A549 (cell line): ENCODE data around the gene SMIM44. TPM values are rescaled to one million over a fixed set of nuclear protein-coding genes. Genes with fewer than 3 reads are reported as not detected.

ENCODE experiments used
- ATAC-seq, 2 experiments: fragments of 200-7000 bp in 1 of 2; fragments of >200 bp in 1 of 2; cut with Nextera tagmentation in 1 of 2; cut with Tn5 transposase in 1 of 2; 3 replicates each; pipeline versions ENCODE4 v1.8.0 to v1.9.1; 2018 to 2020; ENCODE audit warnings: mild to moderate bottlenecking in 1 of 2, moderate library complexity in 1 of 2
- CTCF ChIA-PET: fragments of 300-600 bp; sonication (Branson Sonifier 250); formaldehyde crosslinking; extraction: SDS; loops from one replicate; lab custom pipeline; 2021; ENCODE audit warnings: antibody characterized with exemption, inconsistent platforms; lab: Yijun Ruan, JAX
- POLR2A ChIA-PET: fragments of 350-600 bp; formaldehyde crosslinking; extraction: SDS; loops from one replicate; lab custom pipeline; 2021; ENCODE audit warnings: antibody characterized with exemption, inconsistent platforms; lab: Yijun Ruan, JAX
- DNase-seq, 2 experiments: peaks; one replicate each; pipeline versions ENCODE4 v3.0.0 to v3.0.0-alpha.2; 2011 to 2016; ENCODE audit warnings: low read depth in 1 of 2, low spot score in 1 of 2
- FAIRE-seq: peaks from 2 replicates; lab custom pipeline; 2011; peaks lifted over from hg19 to GRCh38; lab: Jason Lieb, UNC
- H3K27ac ChIP-seq, 2 experiments: fragments of >200 bp; sonication (Bioruptor Twin); formaldehyde crosslinking; 3 replicates each; pipeline ENCODE4 v1.5.1; 2016 to 2017
- H3K4me1 ChIP-seq: fragments of >200 bp; sonication (Bioruptor Twin); formaldehyde crosslinking; 3 replicates; pipeline ENCODE4 v1.6.1; 2016
- H3K4me2 ChIP-seq: fragments of >200 bp; sonication (Bioruptor Twin); formaldehyde crosslinking; 3 replicates; pipeline ENCODE4 v1.6.1; 2016
- H3K4me3 ChIP-seq: fragments of >200 bp; sonication (Bioruptor Twin); formaldehyde crosslinking; 3 replicates; pipeline ENCODE4 v1.5.1; 2016
- H3K9me3 ChIP-seq: fragments of >200 bp; sonication (Bioruptor Twin); formaldehyde crosslinking; 3 replicates; pipeline ENCODE4 v1.6.1; 2016
- CBX2 ChIP-seq: fragments of 200-600 bp; sonication (generic); IDR thresholded peaks from 2 replicates; pipeline ENCODE4 v1.6.1; 2016; ENCODE audit warnings: low read depth, mild to moderate bottlenecking, borderline replicate concordance
- CEBPB ChIP-seq, 2 experiments: fragments of >200 bp in 1 of 2; sonication (Bioruptor Twin) in 1 of 2; formaldehyde crosslinking in 1 of 2; IDR thresholded peaks; 2 replicates each; pipeline ENCODE4 v1.6.1; 2012 to 2016
- CHD4 ChIP-seq: fragments of 200-600 bp; sonication (generic); IDR thresholded peaks from 2 replicates; pipeline ENCODE4 v1.6.1; 2016; ENCODE audit warnings: antibody characterized with exemption, mild to moderate bottlenecking, borderline replicate concordance
- CTCF ChIP-seq: fragments of >200 bp; sonication (Bioruptor Twin); formaldehyde crosslinking; IDR thresholded peaks from 3 replicates; pipeline ENCODE4 v1.5.1; 2016
- E2F6 ChIP-seq: IDR thresholded peaks from 2 replicates; pipeline ENCODE4 v1.6.1; 2012; ENCODE audit warnings: low read depth, borderline replicate concordance
- EHF ChIP-seq: fragments of 250-450 bp; sonication (Bioruptor Pico); IDR thresholded peaks from 2 replicates; pipeline ENCODE4 v1.5.0; 2020; ENCODE audit warnings: mild to moderate bottlenecking
- ESRRA ChIP-seq: fragments of 150-350 bp; IDR thresholded peaks from 2 replicates; pipeline ENCODE4 v1.6.1; 2014; ENCODE audit warnings: mild to moderate bottlenecking, low read length, borderline replicate concordance
- FOSB ChIP-seq: fragments of 250-450 bp; sonication (Bioruptor Pico); IDR thresholded peaks from 2 replicates; pipeline ENCODE4 v1.5.0; 2020; ENCODE audit warnings: mild to moderate bottlenecking, moderate library complexity
- FOSL2 ChIP-seq, 2 experiments: fragments of 450-650 bp in 1 of 2; fragments of >200 bp in 1 of 2; sonication (Bioruptor Twin) in 1 of 2; formaldehyde crosslinking; IDR thresholded peaks; 2 replicates each; pipeline versions ENCODE4 v1.5.0 to v1.6.1; 2016 to 2020; ENCODE audit warnings: mild to moderate bottlenecking in 1 of 2, moderate library complexity in 1 of 2
- JUN ChIP-seq, 2 experiments: fragments of >200 bp; sonication (Bioruptor Twin); formaldehyde crosslinking; IDR thresholded peaks; 2 replicates in 1 of 2; 3 replicates in 1 of 2; pipeline ENCODE4 v1.6.1; 2016 to 2017
- JUNB ChIP-seq: fragments of >200 bp; sonication (Bioruptor Twin); formaldehyde crosslinking; IDR thresholded peaks from 2 replicates; pipeline ENCODE4 v1.6.1; 2016
- KDM1A ChIP-seq: fragments of 200-600 bp; sonication (generic); IDR thresholded peaks from 2 replicates; pipeline ENCODE4 v1.6.1; 2016; ENCODE audit warnings: low read depth, mild to moderate bottlenecking
- MYC ChIP-seq: IDR thresholded peaks from 2 replicates; pipeline ENCODE4 v1.6.1; 2012; ENCODE audit warnings: mild to moderate bottlenecking, inconsistent platforms, low read length, improper control_type of control experiment, borderline replicate concordance
- NPAS2 ChIP-seq: fragments of 250-450 bp; sonication (Bioruptor Pico); IDR thresholded peaks from 2 replicates; pipeline ENCODE4 v1.8.0; 2022; ENCODE audit warnings: mild to moderate bottlenecking, moderate library complexity, borderline replicate concordance
- NR3C1 ChIP-seq: fragments of >200 bp; sonication (Bioruptor Twin); formaldehyde crosslinking; IDR thresholded peaks from 3 replicates; pipeline ENCODE4 v1.6.1; 2017
- PBX3 ChIP-seq: IDR thresholded peaks from 2 replicates; pipeline ENCODE4 v1.6.1; 2012
- PHF8 ChIP-seq: fragments of 200-600 bp; sonication (generic); IDR thresholded peaks from 2 replicates; pipeline ENCODE4 v1.6.1; 2016; ENCODE audit warnings: low read depth, mild to moderate bottlenecking, antibody characterized with exemption, moderate library complexity, borderline replicate concordance
- SREBF2 ChIP-seq: fragments of 450-650 bp; IDR thresholded peaks from 2 replicates; pipeline ENCODE4 v1.6.1; 2014; ENCODE audit warnings: mild to moderate bottlenecking, moderate library complexity
- TFCP2L1 ChIP-seq: fragments of 250-450 bp; sonication (Bioruptor Pico); IDR thresholded peaks from 2 replicates; pipeline ENCODE4 v1.5.0; 2021; ENCODE audit warnings: mild to moderate bottlenecking
- TP53 ChIP-seq: fragments of 250-450 bp; sonication (Bioruptor Pico); IDR thresholded peaks from 2 replicates; pipeline ENCODE4 v1.5.0; 2021; ENCODE audit warnings: mild to moderate bottlenecking, moderate library complexity
- USF2 ChIP-seq: fragments of 450-650 bp; IDR thresholded peaks from 2 replicates; pipeline ENCODE4 v1.6.1; 2014; ENCODE audit warnings: antibody characterized with exemption
- ZNF302 ChIP-seq: fragments of 250-450 bp; sonication (Bioruptor Pico); IDR thresholded peaks from 2 replicates; pipeline ENCODE4 v1.9.0; 2021; ENCODE audit warnings: inconsistent platforms, mild to moderate bottlenecking, moderate library complexity
- ZSCAN20 ChIP-seq: fragments of 250-450 bp; sonication (Bioruptor Pico); IDR thresholded peaks from 2 replicates; pipeline ENCODE4 v1.8.0; 2022; ENCODE audit warnings: mild to moderate bottlenecking, moderate library complexity
- WGBS: methylation state at CpG from one replicate; pipeline ENCODE4 v1.1.6; 2017; ENCODE audit errors: missing lambda C conversion rate; 5-methylcytosine and 5-hydroxymethylcytosine counted together
- polyA plus RNA-seq, 4 experiments: library from polyadenylated mRNA; depleted of rRNA in 3 of 4; stranded (reverse); fragments of >200 nt; fragmentation: RNase III in 1 of 4; extraction: RNeasy Plus Mini Kit Qiagen cat#74134 plus additional on column Dnase treatment in 1 of 4; gene quantifications; 2 replicates in 3 of 4; 3 replicates in 1 of 4; pipeline ENCODE4 v1.2.3, GENCODE V29; 2011 to 2017

SMIM44 gene
- polyA plus RNA-seq, 2 of the 4 experiments (the other 2 are of a cell fraction): not detected

- DNase-seq (no peak), FAIRE-seq (no peak), ATAC-seq (no peak)
- POLR2A ChIA-PET: interaction anchor here (1.2 kb wide), 1 partner anchor 26 kb away, joined by 4 read pairs; no protein-coding TSS in a partner anchor
- 91% methylated on average over 34 of the region's 57 CpGs for WGBS
- Histone ChIP-seq H3K9me3 (peaks cover 10% of the 10 kb centered on the region; the same call in 1 of the 3 replicates), H3K4me3 (no peak overlapping the region), H3K4me1 (peaks cover 31% of the 10 kb centered on the region), H3K4me2 (no peak overlapping the region), H3K27ac (peak overlapping the region in 1 of 2 experiments; percentile 73; a peak in 3 of 6 replicates)
- TF ChIP-seq ESRRA (no peak), PHF8 (no peak), KDM1A (no peak), SREBF2 (no peak), FOSB (no peak), NR3C1 (no peak), E2F6 (no peak), ZSCAN20 (no peak), CTCF (no peak), MYC (no peak), TP53 (CRISPR knock-in tag) (no peak), TFCP2L1 (CRISPR knock-in tag) (no peak), NPAS2 (CRISPR knock-in tag) (no peak)
- CTCF ChIA-PET: interaction anchor here (1.4 to 2.1 kb wide), 2 partner anchors 9 to 159 kb away, joined by 4 to 12 read pairs; no protein-coding TSS in a partner anchor
Observed at GRCh38 chr19:3463714-3464586, 19.3 kb downstream of the SMIM44 start.

- CTCF ChIA-PET: interaction anchor here (1.4 to 2.1 kb wide), 2 partner anchors 10 to 158 kb away, joined by 4 to 12 read pairs; no protein-coding TSS in a partner anchor
Observed at GRCh38 chr19:3462991-3463713, 20.1 kb downstream of the SMIM44 start.

More at GRCh38 chr19:3462991-3463713, 20.1 kb downstream of the SMIM44 start:
- H3K9me3 ChIP-seq: peaks cover 8% of the 10 kb centered on the region; the same call in 1 of the 3 replicates
- WGBS: 93% methylated on average over 39 of the region's 58 CpGs
- FAIRE-seq: no peak
- peaks cover 39% of the 10 kb centered on the region for H3K4me1 ChIP-seq
- H3K4me3 ChIP-seq: no peak overlapping the region
- TF ChIP-seq JUNB (no peak), CHD4 (no peak), TFCP2L1 (CRISPR knock-in tag) (no peak), EHF (no peak), ZSCAN20 (no peak), TP53 (CRISPR knock-in tag) (no peak), ZNF302 (no peak), CTCF (no peak), CBX2 (no peak), JUN (IDR thresholded peaks at IDR 0.05) (no peak), USF2 (no peak), CEBPB (IDR thresholded peaks at IDR 0.05) (no peak), FOSL2 (IDR thresholded peaks at IDR 0.05) (no peak), FOSL2 (CRISPR knock-in tag; IDR thresholded peaks at IDR 0.05) (no peak), PBX3 (no peak)
- TF ChIP-seq, all 56 proteins: peak for 0
- Histone ChIP-seq H3K27ac (peak overlapping the region in 1 of 2 experiments; percentile 39; a peak in 2 of 6 replicates), H3K4me2 (no peak overlapping the region)
- POLR2A ChIA-PET: no interaction called here
- ATAC-seq: no peak
- DNase-seq: no peak
